G401.6 (cell line): Measurements from ENCODE around the gene PSAP.

Experiments used
- FAIRE-seq: peaks from 2 replicates; lab custom pipeline; 2012; peaks lifted over from hg19 to GRCh38; lab: Jason Lieb, UNC

PSAP gene

GRCh38 chr10:71825217-71825616, 25.8 kb downstream of the PSAP start:
- no peak for FAIRE-seq

DNA sequence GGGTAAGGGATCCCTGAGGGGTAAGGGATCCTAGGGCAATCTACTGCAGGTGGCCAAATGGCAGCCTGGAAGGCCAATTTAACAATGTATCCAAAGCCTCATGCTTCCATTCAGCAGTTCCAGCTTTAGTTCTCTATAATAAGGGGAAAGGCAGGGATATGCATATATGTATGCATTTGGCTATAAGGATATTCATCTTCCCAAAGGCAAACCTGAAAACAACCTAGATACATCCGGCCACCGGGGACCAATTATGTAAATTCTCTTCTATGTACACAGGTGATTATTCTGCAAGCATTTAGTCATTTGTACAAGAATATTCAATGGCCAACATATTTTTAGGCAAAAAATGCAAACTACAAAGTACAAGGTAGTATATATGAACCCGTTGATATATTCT, 26.7 kb downstream of the PSAP start:
- no peak for FAIRE-seq

GRCh38 chr10:71823356-71823755, 27.7 kb downstream of the PSAP start:
- FAIRE-seq, result no peak

DNA sequence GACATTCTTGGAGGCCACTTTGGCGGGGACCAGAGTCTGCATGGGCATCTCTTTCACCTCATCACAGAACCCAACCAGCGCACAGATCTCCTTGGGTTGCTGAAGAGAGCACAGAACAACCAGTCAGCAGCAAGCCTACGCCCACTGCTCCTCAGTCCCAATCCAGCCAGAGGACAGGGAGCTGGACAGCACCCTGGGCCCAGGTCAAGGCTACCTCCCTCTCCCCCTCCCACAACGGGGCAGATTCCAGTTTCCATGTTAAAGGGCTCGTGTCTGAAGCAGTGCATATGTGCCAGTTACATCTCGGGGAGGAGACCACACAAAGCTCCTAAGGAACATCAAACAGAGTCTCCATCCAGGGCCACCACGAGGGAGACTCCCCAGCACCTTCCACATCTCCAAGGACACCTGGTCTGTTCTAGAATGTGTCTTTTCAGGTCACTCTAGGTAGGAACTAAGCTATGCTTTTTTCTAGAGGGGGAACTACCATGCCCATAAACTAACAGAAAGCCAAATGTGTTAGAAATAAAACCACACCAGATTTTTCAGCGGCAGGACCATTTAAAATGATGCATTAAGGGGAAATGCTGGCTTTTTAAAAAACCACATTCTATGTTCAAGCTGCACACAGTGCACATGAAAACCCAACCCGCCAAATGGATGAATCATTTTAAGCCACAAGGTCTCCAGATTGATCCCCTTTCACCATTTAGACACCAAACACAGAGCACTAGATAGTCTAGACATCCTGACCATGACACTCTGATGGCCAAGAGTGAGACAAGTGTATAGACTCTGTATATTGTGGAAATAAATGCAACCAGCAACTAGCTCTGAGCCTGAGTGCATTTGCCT, 28.9 kb downstream of the PSAP start:
- FAIRE-seq, result no peak

- FAIRE-seq, result no peak
These were observed 30.1 kb downstream of the PSAP start for GRCh38 chr10:71820966-71821365.

DNA sequence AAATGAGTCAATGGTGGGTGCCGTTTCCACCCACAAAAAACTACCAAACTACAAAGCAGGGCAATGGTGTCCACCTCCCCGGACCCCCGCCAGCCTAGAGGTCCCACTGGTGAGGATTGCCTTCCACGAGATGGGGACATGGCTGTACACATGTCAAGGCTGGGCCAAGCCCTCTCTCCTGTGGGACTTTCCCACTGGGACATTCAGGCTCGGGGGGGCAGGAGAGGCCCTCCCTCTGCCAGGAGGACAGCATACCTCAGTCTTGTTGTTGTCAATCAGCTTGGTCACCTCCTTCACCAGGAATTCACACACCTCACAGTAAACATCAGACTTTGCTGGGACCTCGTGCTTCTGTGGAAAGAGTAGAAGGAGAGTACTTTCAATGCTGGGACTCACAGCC, 31.1 kb downstream of the PSAP start:
- no peak for FAIRE-seq

- no peak for FAIRE-seq
These were observed 31.6 kb downstream of the PSAP start for GRCh38 chr10:71819441-71819861.

GRCh38 chr10:71818674-71819260, 32.3 kb downstream of the PSAP start:
- FAIRE-seq, result no peak

DNA sequence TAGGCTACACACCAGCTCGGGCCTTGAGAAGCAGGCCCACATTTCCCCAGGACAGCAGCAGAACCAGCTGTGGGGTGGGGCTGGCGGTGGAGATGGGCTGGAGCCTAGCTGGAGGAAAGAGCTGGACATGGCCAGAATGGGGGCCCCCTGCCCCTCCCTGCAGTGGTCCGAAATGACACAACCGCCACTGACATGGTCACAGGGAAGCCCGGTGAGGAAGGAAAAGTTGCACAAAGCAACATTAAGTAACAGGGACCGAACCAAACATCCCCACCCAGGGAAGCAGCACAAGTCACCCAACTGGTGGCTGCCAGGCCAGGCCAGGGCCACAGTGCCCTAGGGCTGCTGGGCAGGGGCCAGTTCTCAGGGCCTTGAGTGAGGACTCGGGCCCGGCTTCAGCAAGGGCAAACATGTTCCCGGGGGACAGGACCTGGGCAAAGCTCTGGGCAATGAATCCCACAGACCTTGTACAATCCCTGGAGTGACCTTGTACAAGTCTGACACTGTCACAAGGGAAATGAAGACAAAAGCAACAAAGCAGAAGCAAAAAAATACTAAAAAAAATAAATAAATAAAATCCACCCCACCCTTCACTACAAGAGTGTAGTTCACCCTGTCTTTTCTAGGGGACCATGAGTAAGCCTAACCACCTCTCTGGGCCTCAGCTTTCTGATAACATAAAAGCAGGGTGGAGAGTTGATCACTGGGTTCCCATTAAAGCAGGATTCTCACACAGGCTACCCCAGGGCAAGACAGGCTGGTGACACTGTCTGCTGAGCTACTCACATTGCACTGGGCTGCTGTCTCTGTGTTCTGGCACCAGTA, 33.0 kb downstream of the PSAP start:
- FAIRE-seq, result no peak

DNA sequence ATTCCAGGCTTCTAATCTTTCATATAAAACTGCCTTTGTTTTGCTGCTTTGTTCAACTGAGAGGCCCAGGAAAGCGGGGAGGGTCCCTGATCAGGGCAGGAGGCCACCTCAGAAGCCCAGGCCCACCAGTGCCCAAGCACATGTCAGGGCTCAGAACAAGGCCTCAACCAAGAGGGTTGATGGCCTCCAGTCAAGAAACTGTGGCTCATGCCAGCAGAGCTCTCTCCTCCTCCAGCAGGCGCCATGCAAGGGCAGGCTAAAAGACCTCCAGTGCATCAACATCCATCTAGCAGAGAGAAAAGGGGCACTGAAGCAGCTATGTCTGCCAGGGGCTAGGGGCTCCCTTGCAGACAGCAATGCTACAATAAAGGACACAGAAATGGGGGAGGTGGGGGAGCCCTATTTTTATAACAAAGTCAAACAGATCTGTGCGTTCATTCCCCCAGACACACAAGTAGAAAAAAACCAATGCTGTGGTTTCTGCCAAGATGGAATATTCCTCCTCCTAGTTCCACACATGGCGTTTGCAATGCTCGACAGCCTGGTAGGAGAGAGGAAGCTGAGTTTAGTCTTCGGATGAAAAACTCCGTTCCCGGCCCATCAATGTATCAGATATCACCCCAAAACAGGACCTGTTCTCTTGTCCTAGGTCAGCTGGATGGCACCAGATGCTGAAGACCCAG, 34.0 kb downstream of the PSAP start:
- no peak for FAIRE-seq

DNA sequence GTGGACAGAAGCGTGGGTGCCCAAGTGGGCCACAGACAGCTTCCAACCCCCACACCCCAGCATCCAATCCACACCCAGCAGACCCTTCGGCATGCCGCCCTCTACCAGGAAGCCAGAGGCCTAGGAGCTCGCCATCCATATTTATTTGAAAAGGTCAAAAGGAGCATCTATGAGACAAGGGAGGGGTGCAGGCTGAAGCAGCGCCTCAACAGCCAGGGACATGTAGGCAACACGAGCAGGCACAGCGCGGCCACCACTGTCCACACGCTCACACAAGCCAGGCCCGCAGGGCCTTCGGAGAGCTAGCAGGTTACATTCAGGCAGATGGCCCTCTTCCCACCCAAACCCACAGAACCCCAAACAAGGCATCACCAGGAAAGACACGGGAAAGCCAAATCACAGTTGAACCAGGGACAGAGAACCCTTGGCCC, 34.6 kb downstream of the PSAP start:
- no peak for FAIRE-seq

- no peak for FAIRE-seq
These were observed 35.4 kb downstream of the PSAP start for GRCh38 chr10:71815515-71816130.

- FAIRE-seq, result no peak
These were observed 36.1 kb downstream of the PSAP start for GRCh38 chr10:71814922-71815411.

DNA sequence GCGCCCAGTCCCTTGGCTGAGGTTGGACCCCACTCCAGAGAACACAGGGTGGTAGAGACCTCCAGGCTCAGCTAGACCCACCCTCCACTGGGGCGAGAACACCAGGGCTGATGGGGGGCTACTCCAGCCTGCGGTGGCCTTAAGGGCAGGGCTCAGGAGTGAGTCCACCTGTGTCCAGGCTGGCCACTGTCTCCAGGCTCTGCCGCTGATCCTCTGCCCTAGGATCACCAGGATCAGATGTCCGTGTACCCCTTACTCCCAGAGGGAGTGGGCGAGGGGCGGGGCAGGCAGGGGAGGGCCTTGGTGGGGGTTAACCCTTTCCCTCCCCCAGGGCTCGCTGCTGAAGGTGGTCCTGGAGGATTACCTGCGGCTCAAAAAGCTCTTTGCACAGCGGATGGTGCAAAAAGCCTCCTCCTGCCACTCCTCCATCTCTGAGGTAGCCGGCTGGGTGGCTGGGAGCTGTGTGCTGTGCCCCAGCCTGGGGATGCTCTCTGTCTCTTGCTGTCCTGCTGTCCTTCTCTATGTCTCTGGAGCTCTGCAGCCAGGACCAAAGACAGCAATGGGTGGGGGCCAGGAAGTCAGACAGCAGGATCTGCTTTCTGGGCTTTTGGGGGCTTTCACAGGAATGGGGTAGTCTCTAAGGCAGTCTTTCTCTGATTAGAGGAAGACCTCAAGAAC, 38.0 kb downstream of the PSAP start:
- no peak for FAIRE-seq

- no peak for FAIRE-seq
These were observed 38.8 kb downstream of the PSAP start for GRCh38 chr10:71812016-71812912.

- no peak for FAIRE-seq
These were observed 39.7 kb downstream of the PSAP start for GRCh38 chr10:71811351-71811750.

DNA sequence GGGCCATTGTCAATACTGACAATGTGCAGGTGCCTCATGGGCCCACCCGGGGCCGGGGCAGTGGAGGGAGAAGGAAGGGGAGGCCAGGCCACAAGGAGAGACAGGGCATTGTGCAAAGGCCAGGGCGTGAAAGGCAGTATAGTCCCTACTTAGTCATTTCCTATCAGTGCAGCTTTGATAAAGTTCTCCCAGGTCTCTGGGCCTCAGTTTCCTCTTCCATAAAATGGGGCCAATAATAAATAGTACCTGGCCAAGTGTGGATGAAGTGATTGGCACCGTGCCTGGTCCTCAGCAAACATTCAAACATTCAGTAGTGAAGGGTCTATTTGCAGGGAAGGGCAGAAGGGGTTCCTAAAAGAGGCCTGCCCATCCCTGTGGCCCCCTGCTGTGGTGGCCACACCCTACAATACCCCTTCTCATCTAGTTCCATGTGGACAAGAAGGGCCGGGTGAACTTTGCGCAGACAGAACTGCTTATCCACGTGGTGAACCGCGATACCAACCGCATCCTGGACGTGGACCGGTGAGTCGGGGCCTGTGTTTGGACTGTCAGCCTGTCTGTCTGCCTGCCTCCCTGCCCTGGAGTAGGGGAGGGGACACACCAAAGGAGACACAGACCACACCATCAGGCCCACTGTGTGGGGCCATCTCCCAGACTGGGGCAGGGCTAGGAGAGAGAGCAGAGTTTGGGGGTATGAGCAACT, 40.9 kb downstream of the PSAP start:
- no peak for FAIRE-seq

DNA sequence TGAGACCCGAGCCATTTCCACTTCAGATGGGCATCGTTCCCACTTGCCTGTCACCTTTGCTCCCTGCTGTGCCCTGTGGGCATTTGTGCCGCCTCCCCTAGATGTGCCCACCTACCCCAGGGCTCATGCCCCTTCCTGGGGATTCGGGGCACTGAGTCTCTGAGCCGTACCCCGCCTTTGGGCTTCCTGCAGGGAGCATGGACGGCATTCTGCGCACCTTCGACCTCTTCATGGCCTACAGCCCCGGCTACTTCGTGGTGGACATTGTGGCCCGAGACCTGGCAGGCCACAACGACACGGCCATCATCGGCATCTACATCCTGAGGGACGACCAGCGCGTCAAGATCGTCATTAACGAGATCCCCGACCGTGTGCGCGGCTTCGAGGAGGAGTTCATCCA, 41.4 kb downstream of the PSAP start:
- FAIRE-seq, result no peak
